Kidney (tissue), 14 donors: ENCODE measurements around the gene RASGRF2. TPM values are rescaled to one million over a fixed set of nuclear protein-coding genes. Genes with fewer than 3 reads are reported as not detected.

Source experiments
- DNase-seq, 5 donors: peaks; one replicate each; pipeline ENCODE4 v3.0.0-alpha.2; 2013 to 2020
- FAIRE-seq: peaks from 2 replicates; lab custom pipeline; 2012; peaks lifted over from hg19 to GRCh38; lab: Jason Lieb, UNC
- H3K27ac ChIP-seq, 2 donors: one replicate each; pipeline ENCODE4 v1.7.0; 2013; ENCODE audit warnings: low read depth in 2 of 2, low read length in 2 of 2, inconsistent platforms in 1 of 2
- H3K27me3 ChIP-seq: one replicate; pipeline ENCODE4 v1.7.1; 2013; ENCODE audit warnings: low read length, inconsistent platforms; ENCODE audit not compliant: control insufficient read depth, insufficient read depth
- H3K36me3 ChIP-seq, 3 donors: one replicate each; pipeline versions ENCODE4 v1.7.0 to v1.7.1; 2013; ENCODE audit warnings: low read length in 3 of 3, control low read depth in 1 of 3, inconsistent platforms in 1 of 3; ENCODE audit not compliant: insufficient read depth in 3 of 3, control insufficient read depth in 2 of 3
- H3K4me1 ChIP-seq, 3 donors: one replicate each; pipeline versions ENCODE4 v1.7.0 to v1.7.1; 2013; ENCODE audit warnings: low read length in 3 of 3, inconsistent platforms in 1 of 3, low read depth in 1 of 3; ENCODE audit not compliant: control insufficient read depth in 2 of 3, insufficient read depth in 2 of 3
- H3K4me3 ChIP-seq, 3 donors: one replicate each; pipeline versions ENCODE4 v1.7.0 to v1.8.1; 2013; ENCODE audit warnings: low read length in 3 of 3, control low read depth in 1 of 3, inconsistent platforms in 1 of 3
- H3K9ac ChIP-seq, 3 donors: one replicate each; pipeline versions ENCODE4 v1.7.0 to v1.7.1; 2013; ENCODE audit warnings: low read length in 3 of 3, control low read depth in 1 of 3, inconsistent platforms in 1 of 3
- H3K9me3 ChIP-seq, 3 donors: one replicate each; pipeline versions ENCODE4 v1.7.0 to v1.7.1; 2013; ENCODE audit warnings: low read length in 3 of 3, control low read depth in 1 of 3, inconsistent platforms in 1 of 3; ENCODE audit not compliant: control insufficient read depth in 2 of 3, insufficient read depth in 1 of 3
- intact Hi-C: fragments of 100-400 bp; cut with DNase I; formaldehyde crosslinking; loops from one replicate; pipeline ENCODE4 v1.11.1; 2022
- polyA plus RNA-seq: library from polyadenylated mRNA; stranded (reverse); fragments of 350-450 nt; fragmentation: Illumina TruSeq; extraction: RNeasy Lipid Tissue Mini Kit (QIAGEN cat#74804); gene quantifications from one replicate; pipeline ENCODE4 v1.2.3, GENCODE V29; 2014; ENCODE audit warnings: low read depth, low replicate concordance; ENCODE audit not compliant: insufficient read depth
- total RNA-seq: library from RNA; stranded (reverse); fragmentation: NEBNext Ultra II Directional; extraction: Animal tissue kit (Norgen Biotek cat#: 25700); gene quantifications from one replicate; pipeline ENCODE4 v1.2.1, GENCODE V29; 2021
- TF ChIP-seq, protein P1 (sequence below): IDR thresholded peaks from 3 replicates; pipeline ENCODE4 v1.5.1; 2012; ENCODE audit warnings: mild to moderate bottlenecking, moderate library complexity, borderline replicate concordance; ENCODE audit not compliant: insufficient read depth; ENCODE audit errors: extremely low read depth
- donor health status: control.
- donor health status: control.
- donor health status: control.
- donor health status: control.
- donor health status: control.
- donor health status: DM: yes; HTN: yes; CAD: no.
- donor health status: Normal renal cell carcinoma (clear cell type).

The RASGRF2 gene
- total and polyA plus RNA-seq, 2 donors from 2014 or later, result 4.9 to 14.7 TPM

DNA sequence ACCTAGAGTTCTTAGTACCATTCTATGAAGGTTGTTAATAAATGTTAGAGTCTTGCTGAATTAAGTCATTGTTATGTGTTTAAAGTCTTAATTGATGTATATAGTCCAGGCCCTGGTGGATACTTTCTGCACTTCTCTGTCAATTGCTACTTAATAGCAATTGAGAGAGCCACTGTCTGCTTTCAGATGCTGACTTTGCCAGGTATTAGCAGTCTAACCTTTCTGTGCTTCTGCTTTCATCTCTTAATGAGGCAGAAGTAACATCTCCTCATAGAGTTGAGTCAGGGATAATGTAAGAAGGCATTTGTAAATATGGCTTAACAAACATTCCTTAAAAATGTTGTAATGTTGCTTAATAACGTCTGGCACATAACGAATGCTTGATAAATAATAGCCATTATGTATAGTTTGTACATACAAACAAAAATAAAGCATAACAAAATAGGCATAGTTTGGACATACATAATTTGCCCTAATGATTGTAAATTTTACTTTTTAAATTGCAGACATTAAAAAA lies 28.3 kb downstream of the RASGRF2 start:
- H3K9ac ChIP-seq, result no peak overlapping the region
- no peaks in the 10 kb centered on the region for H3K27me3 ChIP-seq
- H3K36me3 ChIP-seq, result no peaks in the 10 kb centered on the region
- H3K27ac ChIP-seq, result no peak overlapping the region
- FAIRE-seq, result no peak
- DNase-seq, result no peak
- intact Hi-C loops, result no loop called here
- H3K4me1 ChIP-seq, result no peaks in the 10 kb centered on the region
- H3K4me3 ChIP-seq, result no peak overlapping the region
- no peaks in the 10 kb centered on the region for H3K9me3 ChIP-seq
- TF ChIP-seq, protein P1, sequence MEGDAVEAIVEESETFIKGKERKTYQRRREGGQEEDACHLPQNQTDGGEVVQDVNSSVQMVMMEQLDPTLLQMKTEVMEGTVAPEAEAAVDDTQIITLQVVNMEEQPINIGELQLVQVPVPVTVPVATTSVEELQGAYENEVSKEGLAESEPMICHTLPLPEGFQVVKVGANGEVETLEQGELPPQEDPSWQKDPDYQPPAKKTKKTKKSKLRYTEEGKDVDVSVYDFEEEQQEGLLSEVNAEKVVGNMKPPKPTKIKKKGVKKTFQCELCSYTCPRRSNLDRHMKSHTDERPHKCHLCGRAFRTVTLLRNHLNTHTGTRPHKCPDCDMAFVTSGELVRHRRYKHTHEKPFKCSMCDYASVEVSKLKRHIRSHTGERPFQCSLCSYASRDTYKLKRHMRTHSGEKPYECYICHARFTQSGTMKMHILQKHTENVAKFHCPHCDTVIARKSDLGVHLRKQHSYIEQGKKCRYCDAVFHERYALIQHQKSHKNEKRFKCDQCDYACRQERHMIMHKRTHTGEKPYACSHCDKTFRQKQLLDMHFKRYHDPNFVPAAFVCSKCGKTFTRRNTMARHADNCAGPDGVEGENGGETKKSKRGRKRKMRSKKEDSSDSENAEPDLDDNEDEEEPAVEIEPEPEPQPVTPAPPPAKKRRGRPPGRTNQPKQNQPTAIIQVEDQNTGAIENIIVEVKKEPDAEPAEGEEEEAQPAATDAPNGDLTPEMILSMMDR, result no peak

DNA sequence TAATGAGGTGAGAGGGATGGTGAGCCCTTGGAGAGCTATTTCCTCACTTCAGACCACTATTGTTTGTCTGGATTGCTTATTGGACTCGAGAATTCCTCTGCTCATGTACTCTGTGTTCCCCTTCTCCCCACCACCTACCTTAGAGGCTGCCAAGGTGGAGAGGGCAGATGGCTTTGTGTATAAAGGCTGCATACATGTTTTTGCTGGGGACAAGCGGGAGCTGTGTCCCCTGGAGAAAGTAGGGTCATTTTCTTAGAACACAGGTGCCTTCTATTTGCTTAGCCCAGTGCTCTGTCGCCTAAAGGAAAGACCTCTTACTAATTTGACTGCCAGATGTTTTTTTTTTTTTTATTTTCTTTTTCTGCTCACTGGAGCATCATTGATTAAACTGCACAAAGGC lies 29.7 kb downstream of the RASGRF2 start:
- TF ChIP-seq, protein P1, result no peak
- Histone ChIP-seq H3K27ac (no peak overlapping the region), H3K4me3 (no peak overlapping the region), H3K9me3 (no peaks in the 10 kb centered on the region), H3K9ac (no peak overlapping the region), H3K27me3 (no peaks in the 10 kb centered on the region), H3K4me1 (no peaks in the 10 kb centered on the region), H3K36me3 (no peaks in the 10 kb centered on the region)
- FAIRE-seq (no peak), DNase-seq (no peak)
- intact Hi-C loops, result no loop called here

DNA sequence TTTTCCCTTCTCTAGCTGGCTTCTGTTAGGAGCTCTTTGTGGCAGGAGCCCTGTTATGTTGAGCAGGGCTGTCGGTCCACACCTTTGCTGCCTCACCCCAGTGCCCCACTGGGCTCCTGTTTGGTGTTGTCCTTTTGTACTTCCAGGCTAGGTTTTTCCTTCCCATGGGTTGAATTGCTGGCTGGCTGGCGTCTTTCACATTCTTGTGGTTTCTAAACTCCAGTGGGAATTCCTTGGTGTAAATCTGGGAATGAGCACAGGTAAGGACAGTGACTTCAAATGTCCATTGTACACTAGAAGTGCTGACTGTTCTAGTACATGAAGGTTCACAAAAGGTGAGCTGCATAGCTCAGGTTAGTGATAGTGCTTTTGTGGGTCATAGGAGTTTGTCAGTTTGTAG lies 30.4 kb downstream of the RASGRF2 start:
- Histone ChIP-seq H3K27ac (no peak overlapping the region), H3K4me3 (no peak overlapping the region), H3K9ac (no peak overlapping the region), H3K4me1 (no peaks in the 10 kb centered on the region), H3K36me3 (no peaks in the 10 kb centered on the region), H3K27me3 (no peaks in the 10 kb centered on the region), H3K9me3 (no peaks in the 10 kb centered on the region)
- DNase-seq, result no peak
- no peak for FAIRE-seq
- intact Hi-C loops, result no loop called here
- TF ChIP-seq, protein P1, result no peak

DNA sequence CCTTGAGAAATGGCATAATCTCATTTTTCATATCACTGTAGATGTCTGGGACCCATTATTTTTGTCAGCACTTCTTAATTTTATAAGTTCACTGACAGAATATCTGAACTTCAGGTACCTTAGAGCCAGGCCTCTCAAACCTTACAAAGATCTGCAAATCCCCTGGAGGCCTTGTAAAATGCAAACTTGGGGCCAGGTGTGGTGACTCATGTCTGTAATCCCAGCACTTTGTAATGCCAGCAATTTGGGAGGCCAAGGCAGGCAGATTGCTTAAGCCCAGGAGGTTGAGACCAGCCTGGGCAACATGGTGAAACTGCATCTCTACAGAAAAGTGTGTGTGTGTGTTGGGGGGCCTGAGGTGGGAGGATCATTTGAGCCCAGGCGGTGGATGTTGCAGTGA lies 30.8 kb downstream of the RASGRF2 start:
- intact Hi-C loops, result no loop called here
- DNase-seq (no peak), FAIRE-seq (no peak)
- Histone ChIP-seq H3K27ac (no peak overlapping the region), H3K27me3 (no peaks in the 10 kb centered on the region), H3K36me3 (no peaks in the 10 kb centered on the region), H3K4me3 (no peak overlapping the region), H3K9ac (no peak overlapping the region), H3K9me3 (no peaks in the 10 kb centered on the region), H3K4me1 (no peaks in the 10 kb centered on the region)
- TF ChIP-seq, protein P1, result no peak
